Left hindlimb (tissue), 1 donor: ENCODE data around the gene SIPA1L2.

Source experiments
- DNase-seq: peaks from one replicate; pipeline ENCODE4 v3.0.0-alpha.2; 2018

The SIPA1L2 gene

DNA sequence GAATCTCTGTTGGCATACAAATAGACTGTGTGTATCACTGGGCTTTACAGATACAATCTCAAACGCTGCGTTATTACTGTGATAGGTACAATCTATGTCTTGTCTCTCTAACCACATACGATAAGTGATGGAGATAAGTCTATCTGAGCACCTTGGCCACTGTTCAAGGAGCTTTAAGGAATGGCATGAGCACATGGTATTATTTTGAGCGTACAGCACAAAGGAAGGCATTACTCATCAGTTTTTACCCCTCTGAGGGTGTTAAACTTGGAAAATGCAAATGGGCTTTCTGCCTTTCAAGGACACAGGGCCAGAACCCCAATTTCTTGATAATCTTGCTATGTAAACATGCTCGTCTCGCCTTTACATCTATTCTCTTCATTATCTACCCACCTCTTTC lies 11.6 kb upstream of the SIPA1L2 start:
- no peak for DNase-seq

DNA sequence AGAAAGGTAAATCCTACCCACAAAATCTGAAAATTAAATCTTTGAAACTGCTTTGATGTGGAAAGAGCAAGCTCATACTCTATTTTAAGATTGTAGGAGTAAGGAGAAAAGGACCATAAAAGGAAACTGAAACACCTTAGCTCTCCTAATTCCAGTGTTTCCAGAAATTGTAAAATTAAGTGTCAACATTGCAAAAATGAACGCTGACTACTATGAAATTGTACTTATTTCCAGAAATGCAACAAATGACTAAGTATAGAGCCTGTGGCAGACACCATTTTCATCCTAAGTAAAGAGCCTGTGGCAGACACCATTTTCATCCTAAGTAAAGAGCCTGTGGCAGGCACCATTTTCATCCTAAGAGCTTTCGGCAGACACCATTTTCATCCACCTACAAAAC lies 6.9 kb upstream of the SIPA1L2 start:
- DNase-seq = no peak

DNA sequence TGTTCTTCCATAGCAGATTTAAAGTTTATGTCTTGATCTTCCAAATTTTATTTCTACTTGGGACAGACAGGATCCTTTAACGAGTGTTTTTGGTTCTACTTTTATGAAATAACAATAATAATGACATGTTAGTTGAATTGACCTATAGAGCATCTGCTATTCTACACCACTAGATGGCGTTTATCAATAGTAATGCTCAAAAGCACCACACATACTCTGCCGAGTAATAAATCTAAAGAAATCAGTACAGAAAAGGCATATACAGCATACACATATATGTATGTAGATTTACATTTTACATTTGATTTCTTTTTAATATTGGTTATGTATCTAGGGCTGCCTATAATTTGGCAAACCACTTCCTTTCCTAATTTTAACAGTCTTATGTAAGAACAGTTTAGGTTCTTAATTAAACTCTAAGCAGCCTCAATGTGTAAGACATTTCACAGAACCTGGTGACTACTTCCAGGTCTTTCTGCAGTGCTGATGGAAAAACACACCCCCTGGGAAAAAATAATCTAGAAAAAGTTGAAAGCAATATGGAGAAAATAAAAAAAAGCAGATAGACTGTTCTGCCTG lies 5.9 kb upstream of the SIPA1L2 start:
- no peak for DNase-seq

DNA sequence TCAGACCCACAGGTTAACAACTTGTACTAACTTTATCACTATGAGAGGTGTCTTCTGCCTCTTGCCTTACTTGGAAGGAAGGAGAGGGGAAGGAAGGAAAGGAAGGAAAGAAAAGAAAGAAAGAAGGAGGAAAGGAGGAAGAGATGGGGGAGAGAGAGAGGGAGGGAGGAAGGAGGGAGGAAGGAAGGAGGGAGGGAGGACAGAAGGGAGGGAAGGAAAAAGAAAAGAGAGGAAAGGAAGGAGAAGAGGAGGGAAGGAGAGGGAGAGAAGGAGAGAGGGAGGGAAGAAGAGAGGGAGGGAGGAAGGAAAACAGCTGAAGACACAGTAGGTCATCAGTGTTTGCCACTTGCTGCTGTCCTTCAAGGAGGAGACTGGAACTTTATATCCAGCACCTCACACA lies 5.3 kb upstream of the SIPA1L2 start:
- DNase-seq = no peak

DNA sequence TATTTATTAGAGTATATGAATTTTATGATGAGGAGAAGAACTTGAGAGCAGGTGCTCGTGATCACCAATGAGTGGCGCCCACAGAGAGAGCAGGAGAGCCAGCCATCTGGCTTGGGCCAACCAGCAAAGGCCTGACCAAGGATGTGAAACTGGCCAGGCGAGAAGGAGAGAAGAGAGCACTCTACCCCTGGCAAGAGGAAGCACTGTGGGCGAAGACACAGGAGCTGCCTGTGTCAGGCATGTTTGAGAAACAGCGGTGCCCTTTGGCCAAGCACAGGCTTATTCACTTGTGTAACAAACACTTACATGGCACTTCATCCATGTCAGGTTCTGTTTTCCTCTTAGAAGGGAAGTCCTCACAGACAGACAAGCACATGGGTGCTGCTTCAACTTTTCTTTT lies 4.2 kb upstream of the SIPA1L2 start:
- no peak for DNase-seq

DNA sequence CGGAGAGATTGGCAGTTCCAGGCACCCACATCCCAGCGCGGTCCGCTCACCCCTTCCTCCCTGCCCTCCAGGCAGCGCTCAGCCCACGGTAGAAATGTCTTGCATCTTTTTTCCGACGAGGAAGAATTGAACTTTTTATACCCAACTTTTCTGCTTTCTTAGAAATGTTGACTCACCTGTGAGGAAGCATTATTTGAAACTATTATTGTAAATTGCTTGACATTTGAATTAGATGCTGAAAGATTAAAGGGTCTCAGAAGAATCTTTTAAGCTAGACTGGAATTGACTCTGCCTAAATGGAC lies 912 bp upstream of the SIPA1L2 start:
- DNase-seq = no peak

DNA sequence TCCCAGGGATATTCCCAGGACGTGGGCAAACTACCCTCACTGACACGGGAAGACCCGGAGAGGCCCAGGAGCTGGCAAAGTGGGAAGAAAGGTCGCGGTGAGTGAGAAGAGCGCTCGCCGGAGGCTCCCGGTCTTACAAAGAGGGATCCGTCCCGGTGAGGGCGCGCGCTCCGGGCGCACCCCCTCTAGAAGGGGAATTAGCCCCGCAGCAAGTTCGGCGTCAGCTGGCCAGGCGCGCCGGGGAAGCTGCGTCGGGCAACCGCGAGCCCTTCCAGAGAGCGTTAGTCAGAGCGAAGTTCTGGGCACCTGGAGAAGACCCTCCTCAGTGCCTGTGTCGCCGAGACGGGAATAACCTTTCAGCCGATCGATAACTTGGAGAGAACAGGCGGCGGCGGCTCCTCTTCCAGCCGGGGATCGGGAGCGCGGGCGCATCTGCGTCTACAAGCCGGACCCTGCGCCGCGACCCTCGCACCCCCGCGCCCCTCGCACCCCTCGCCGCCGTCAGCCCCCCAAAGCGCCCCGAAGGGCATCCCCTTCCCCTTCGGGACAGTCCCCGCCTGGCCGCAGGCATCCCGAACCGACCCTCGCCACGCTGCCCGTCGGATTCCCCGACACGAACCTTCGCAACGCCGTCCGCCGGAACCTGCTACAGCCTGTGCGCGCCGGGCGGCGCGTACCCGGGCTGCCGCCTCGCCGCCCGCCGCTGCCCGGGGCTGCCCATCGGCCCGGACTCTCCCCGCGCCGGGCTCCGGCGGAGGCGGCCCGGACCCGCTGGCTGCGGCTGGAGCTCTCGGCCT lies 485 bp downstream of the SIPA1L2 start:
- peak; percentile 57 for DNase-seq

DNA sequence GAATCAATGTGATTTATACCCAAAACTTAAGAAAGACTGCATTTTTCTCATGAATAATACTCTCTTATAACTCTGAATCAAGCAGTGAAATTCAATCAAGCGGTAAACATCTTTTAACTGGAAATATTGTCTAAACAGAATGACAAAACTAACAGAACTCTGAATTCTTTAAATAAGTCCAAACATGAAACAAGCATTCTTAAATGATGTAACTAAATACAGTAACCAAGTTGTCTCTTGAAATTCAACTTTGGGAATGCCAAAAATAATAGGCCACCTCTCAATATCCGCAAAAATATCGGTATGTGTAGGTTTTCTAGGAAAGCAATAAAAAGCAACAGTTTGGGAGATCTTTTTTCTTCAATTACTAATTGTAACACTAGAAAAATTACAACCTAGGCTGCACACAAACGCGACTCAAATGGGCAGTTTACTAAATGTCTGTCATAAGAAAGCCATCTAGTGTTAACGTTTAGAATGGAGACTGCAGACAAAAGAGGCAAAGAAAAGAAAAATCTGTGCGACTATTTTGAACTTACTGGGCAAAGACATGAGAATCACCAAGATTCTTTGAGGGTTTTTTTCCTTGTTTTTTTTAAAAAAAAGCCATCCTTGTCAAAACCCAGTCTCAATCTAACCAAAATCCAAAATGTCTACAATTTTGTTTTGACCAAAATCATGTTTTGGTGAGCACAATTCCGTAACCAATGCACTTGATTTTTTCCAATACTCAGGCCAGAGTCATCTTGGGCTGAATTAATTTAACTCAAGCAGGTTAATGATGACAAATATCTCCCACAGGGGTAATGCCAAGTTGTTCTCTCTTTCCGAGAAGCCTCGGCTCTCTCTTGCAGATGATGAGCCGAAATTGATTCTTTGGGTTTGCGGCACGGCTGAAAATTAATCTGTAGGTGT lies 1.3 kb downstream of the SIPA1L2 start:
- no peak for DNase-seq

DNA sequence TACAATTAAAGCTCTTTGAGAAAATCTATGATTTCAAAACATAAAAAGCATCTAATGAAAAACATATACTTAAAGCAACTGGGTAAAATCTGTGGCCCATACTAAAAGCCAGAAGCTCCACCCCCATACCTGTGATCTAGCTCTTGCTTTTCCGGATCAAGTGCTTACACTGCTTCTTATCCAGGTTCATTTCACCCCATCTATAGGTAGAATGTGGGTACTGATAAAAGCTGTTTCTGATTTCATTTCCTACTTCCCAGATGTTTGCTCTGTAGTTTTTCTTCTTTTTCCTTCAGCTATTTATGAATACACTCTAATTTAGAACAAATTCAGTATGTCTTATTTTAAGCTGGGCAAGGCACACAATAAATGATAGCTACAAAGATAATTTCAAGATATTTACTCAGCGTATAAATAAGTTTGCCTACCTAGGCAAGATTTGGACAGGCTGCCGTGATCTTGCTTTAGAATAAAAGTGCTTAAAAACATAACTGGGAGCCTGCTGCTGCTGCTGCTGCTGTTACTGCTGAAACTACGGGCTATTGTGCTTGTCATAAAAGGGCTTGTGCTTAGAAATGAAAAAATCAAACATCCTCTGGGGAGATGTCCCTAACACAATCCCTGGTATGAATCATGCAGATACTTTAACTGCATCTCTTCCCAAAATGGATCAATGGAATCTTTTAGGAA lies 2.1 kb downstream of the SIPA1L2 start:
- no peak for DNase-seq

DNA sequence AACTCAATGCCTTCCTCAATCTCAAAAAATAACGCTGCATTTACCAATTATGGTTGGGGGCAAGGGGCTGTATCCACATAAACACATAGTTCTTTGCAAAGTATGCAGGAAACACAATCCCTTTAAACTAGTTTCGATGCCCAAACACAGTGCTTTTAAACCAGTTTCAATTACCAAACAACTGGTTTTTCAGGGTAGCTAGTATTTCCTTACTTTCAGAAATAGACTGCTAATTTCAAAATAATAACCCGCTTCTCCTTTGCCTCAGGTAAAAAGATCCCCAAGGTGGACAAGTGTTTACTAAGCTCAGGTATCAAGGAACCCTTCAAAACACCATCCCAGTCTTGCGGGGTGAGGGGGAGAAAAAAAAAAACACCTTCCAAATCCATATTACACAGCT lies 2.8 kb downstream of the SIPA1L2 start:
- no peak for DNase-seq

DNA sequence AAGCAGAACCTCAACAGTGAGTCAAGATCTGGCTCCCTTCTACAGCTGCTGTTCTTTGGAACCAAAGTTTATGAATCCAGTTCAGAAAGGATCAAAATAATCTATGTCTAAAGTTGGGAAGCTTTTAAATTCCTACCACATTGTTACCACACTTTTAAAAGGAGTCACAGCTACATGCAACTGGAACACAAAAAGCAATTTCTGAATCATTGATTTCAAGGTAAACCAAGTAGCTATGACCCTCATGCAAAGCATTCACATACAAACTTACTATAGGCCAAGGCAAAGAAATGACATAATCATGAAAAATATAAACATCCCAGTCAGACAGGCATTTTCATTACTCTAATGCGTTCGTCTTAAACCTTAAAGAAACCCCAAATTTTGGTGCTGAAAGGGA lies 3.5 kb downstream of the SIPA1L2 start:
- DNase-seq = no peak

DNA sequence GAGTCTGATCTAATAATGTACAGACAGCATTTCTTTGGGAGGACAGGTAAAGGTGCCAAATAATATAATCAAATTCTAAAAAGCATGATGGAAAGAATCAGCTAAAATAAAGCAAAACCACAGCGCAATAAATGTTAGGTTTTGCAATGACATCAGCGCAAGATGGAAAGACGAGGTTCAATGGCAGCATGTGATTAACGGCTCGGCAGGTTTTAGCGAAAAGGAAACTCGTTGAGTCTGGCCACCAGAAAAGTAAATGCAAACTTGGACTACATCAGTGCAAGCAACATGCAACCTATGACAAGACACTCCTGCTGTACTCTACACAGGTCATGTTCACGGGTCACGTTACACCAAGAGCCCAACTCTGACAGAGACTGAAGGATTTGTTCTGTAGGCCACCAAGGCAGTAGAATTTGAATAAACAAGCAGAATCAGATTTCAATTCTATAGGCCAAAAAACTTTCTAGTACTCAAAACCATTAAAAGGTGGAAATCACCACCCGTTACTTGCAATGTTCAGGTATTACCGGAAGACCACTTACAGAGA lies 4.5 kb downstream of the SIPA1L2 start:
- DNase-seq = no peak

DNA sequence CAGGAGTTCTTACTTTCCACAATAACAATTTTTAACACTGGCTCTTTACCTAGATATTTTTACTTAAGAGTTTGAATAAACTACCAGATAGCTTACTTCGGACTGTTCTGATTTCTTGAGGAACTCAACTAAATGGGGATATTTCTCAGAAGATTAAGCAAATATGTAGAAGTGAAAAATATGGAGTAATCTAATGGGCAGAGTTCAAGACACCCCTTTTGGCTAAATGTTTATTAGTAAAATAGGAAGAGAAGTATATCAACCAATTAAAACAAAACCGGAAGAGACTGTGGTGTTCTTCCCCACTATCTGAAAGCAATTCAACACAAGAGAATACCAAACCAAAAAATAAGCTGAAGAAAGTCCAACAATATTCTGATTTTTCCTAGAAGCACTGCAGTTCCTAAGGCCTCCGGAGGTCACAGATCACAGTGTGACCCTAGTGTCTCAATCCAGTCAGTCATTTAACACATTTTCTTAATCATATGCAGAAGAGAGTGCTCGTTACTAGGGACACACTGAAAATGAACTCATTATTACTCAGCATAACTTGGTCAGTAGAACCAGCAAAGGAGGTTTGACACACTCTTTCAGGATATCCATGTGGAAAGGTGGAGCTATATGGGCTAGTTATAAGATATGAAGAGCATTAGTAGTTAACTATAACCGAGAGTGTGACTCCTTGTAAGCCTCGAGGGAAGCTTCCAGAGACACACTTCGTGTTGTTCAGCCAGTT lies 5.2 kb downstream of the SIPA1L2 start:
- no peak for DNase-seq

DNA sequence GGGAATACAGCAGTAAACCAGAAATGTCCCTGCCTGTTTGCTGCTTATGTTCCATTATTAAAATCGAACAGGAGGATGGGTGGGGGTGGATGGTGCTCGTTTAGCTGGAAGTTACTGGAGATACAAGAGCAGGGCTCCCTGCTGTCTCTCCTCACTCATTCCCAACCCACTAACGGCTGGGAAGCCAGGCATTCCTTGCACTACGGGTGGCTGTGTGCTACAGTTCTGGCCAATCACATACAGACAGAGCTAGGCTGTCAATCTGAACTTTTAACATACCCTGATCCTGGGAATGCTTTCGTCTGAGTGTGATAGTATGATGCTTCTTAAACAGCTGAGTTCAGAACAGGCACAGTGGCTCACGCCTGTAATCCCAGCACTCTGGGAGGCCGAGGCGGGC lies 7.0 kb downstream of the SIPA1L2 start:
- DNase-seq = no peak

DNA sequence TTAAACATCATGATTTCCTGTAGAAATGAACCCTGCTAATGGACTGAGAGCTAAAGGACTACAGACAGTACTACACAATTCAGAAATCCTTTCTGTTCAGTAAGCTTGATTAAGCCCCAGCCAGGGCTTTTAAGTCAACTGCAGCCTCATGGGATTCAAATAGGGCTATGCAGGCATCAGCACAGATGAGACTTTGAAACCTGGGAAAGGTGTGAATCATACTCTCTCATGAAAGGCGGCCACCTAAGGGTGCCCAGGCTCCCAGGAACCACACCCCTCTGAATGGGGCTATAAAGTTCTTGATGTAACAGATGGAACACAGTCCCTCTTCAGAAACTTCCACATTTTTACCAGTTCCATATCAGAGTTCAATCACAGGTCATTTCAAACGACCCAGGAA lies 7.6 kb downstream of the SIPA1L2 start:
- no peak for DNase-seq

DNA sequence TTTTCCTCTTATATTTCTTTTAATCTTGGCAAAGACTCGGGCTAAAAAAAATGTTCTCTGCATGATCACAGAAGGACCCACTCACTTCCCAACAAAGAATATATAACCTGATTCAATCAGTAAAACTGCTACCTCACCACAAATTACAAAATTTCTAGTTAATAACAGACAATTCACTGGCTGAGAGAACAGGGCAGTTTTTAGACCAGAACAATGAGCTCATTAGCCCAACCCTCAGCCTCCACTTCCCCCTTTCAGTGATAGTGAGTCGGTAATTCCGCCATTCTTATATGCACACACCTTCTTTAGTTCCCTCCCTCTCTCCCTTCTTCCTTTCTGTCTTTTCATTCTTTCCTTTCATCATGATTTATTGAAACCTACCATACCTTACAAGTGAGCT lies 8.9 kb downstream of the SIPA1L2 start:
- no peak for DNase-seq

DNA sequence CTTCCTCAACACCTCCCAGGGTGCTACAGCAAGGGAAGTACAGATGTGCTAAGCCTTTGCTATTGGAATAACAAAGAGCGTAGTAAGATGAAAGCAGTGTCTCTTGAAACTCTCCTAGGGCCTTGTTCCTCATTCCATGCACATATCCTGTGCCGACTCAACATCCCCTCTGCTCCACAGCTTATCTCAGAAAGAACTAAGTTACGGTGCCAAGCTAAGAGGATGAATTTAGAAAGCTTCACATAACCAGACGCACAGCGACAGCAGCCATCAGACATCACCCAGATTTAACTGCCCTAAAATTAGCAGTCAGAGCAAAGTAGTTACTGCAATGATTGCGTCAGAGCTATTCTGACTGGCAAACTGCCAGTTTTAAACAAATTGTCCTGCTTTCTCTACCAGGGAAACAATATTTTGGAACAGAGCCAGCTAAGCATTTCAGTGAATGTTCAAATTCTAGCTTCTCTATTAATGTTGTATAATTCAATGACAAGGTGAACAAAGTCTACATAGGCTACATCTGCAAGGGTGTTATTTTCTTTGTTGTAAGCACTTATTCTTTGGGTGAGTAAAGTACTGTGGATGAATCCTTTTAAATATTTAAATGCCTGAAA lies 9.5 kb downstream of the SIPA1L2 start:
- DNase-seq = peak; percentile 41

DNA sequence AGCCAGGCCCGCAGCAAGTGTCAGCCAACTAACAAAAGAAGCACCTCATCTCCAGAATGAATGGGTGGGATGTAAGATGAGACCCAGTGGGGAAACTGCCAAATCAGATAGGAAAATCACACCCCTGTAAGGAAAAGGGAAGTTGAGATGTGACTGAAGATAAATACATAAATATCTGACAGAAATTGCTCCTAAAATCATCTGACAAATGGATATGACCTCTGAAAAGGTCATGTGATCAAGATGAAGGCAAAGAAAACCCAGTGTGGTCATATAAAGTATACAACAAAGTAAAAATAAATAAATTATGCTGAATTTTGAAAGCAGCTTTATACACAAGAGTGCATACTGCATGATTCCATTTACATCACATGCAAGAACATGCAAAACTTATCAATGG lies 12.7 kb downstream of the SIPA1L2 start:
- DNase-seq = no peak

DNA sequence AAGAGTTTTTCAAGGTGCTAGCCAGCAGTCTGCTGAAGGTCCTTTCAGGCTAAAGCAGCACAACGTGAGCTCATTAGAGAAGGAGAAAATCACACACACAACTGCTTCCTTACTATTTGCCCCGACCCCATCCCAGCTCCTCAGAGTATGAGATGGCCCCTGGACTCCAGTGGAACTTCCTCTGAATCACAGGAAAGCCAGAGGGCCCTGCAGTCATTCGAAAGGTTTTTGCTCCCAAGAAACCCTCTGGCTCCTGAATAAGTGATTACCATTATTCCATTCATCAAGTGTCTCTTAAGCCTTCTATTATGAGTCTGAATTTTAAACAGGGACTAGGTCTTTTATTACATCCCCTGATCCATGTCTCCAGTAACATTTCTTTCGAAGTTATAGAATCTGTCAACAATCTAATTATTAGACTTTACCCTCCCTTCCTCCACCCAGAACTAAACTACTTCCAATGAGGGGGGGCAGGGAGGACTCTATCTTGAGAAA lies 14.6 kb downstream of the SIPA1L2 start:
- DNase-seq = no peak

DNA sequence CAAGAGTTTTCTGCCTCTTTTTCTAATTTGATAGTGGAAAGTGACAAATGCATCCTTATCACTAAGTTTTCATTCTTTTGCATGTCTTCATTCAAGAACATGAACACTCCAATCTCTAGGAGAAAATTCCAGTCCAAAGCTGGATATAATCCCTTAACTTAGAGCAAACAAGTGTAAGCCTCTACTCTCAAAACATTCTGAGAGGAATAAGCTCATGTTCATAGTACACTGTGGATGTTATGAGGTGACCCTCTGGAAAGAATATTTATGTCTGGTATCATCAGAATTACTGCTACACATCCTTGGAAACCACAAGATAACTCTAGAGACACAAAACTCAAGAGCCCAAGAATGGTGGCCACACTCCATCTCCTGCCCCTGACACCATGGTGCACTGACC lies 15.1 kb downstream of the SIPA1L2 start:
- no peak for DNase-seq

DNA sequence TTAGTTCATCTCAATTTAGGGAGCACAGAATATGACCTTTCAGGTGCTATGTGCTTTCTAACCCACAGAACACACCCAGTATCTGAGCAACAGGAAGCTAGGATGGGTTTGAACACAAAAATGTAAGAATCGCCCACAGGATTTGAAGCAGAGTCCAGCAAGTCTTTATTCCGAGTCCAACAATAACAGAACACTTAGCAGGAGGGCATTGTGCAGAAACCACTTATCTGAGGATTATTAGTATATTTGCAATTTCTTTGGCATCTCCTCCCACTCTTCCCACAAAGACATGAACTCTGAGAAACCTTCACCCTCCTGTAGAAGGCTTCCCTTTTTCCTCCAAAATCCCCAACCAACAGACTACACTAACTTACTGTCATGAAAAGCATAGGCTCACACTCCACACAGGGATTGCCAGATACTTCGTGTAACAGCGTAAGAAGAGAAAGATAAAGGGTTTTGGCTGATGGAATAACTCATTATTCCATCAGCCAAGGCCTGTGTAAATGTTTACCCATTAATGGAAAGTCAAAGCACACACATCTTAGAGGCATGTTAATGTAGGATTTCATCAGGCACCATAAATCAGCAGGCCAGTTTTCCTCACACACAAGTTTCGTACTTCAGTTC lies 16.1 kb downstream of the SIPA1L2 start:
- no peak for DNase-seq
